PC-9 (cell line): ENCODE data around the gene RPTOR.

ENCODE experiments used
- CTCF ChIP-seq: fragments of 200-600 bp; sonication (generic); conservative IDR thresholded peaks from 2 replicates; pipeline ENCODE4 v1.6.1; 2017; ENCODE audit warnings: mixed run types, antibody characterized with exemption, mild to moderate bottlenecking, moderate library complexity
- EZH2 ChIP-seq: fragments of 200-600 bp; sonication (generic); IDR thresholded peaks from 2 replicates; pipeline ENCODE4 v1.8.0; 2017; ENCODE audit warnings: antibody characterized with exemption, low read depth

DNA sequence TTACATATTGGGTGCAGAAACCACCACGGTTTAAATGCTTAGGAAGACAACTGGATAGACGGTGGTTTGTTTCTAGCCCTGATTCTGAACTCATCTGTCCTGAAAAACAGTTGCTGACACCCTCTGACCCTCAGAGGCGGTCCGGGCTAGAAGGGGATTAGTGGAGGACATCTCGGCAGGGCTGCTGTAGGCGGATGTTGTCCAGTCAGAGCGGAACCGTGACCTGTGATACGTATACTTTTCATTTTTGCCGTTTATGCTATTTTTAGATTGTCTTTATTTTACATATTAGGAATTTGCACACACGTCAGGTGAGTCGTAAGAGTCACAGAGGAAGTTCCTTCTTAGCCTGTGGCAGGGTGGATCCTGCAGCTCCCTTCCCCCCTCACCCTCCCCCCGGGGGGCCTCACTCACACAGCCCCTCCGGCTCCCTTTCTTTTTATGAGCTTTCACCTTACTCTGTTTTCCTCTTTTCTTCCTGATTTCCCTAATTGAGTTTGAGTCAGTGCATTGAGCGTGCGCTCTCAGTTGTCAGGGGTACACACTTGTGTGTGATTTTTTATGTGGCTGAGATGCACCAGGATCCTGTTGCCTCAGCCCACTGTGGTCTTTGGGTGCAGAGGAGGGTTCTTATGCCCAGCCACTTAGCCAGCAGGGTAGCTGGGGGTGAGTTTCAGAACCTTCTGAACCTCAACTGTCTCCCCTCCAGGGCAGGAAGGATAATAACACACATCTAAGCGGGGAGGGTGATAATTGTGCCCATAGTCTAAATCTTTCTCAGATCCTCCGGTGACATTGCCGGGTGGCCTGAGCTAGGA is 236.0 kb downstream of the RPTOR start:
- TF ChIP-seq CTCF (no peak), EZH2 (no peak)
